ENCODE measurements around the gene ABCC11.

GRCh38 chr16:48203974-48204824 lies 43.1 kb downstream of the ABCC11 start:
- TF ChIP-seq CTCF (IDR thresholded peaks at IDR 0.05) (no peak), POLR2A (IDR thresholded peaks at IDR 0.05) (no peak), EP300 (IDR thresholded peaks at IDR 0.05) (no peak), POLR2AphosphoS5 (IDR thresholded peaks at IDR 0.05) (no peak)

Data from suprapubic skin (tissue), 4 donors.